ENCODE data around the gene IL1RAPL2. TPM values are rescaled to one million over a fixed set of nuclear protein-coding genes. Genes with fewer than 3 reads are reported as not detected.

IL1RAPL2 gene
- total RNA-seq, 1 experiment from 2014 or later = not detected

DNA sequence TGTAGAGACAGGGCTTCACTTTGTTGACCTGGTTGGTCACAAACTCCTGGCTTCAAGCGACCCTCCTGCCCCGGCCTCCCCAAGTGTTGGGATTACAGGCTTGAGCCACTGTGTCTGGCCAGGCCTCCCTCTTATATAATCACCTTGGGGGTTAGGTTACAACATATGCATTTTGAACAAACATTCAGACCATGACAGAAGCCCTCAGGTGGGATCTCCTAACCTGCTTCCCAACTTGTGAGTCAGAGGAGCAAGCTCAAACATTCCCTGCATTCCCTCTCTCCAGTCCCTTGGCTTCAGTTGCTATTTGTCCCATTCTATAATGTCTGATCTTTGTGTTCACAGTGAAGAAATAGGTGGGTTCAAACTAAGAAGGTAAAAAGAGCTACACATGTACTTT lies 1179.9 kb downstream of the IL1RAPL2 start:
- in situ Hi-C loops (cut with HindIII; ENCODE audit: low pct_unique_long_range_greater_than_20kb, low sequenced_read_pairs) = no loop called here
- DNase-seq (ENCODE audit: low read depth, low spot score) = no peak
- Histone ChIP-seq H3K4me3 (ENCODE audit: low read depth in 2 of 2, low read length in 2 of 2) (no peak overlapping the region), H3K9me3 (ENCODE audit: control insufficient read depth, insufficient read depth, low read depth, low read length) (no peaks in the 10 kb centered on the region), H3K36me3 (ENCODE audit: control insufficient read depth, insufficient read depth, low read length) (no peaks in the 10 kb centered on the region), H3K27me3 (ENCODE audit: control insufficient read depth, insufficient read depth, low read length) (no peaks in the 10 kb centered on the region), H3K27ac (ENCODE audit: low read length) (no peak overlapping the region), H3K4me1 (ENCODE audit: control insufficient read depth, insufficient read depth, low read length) (no peaks in the 10 kb centered on the region)
- intact Hi-C loops (cut with micrococcal nuclease; ENCODE audit: unreplicated experiment) = no loop called here
- ATAC-seq = no peak
- ChIA-PET POLR2A (no interaction called here), CTCF (no interaction called here)
- no TSS peak for BruUV-seq (replicated peaks)
- no peak for TF ChIP-seq TCF7L2 (IDR thresholded peaks at IDR 0.05; ENCODE audit: low read depth, low read length)
- no peak for TF ChIP-seq POLR2AphosphoS5 (IDR thresholded peaks at IDR 0.05; ENCODE audit: low read depth, low read length)
- TF ChIP-seq, protein P1, sequence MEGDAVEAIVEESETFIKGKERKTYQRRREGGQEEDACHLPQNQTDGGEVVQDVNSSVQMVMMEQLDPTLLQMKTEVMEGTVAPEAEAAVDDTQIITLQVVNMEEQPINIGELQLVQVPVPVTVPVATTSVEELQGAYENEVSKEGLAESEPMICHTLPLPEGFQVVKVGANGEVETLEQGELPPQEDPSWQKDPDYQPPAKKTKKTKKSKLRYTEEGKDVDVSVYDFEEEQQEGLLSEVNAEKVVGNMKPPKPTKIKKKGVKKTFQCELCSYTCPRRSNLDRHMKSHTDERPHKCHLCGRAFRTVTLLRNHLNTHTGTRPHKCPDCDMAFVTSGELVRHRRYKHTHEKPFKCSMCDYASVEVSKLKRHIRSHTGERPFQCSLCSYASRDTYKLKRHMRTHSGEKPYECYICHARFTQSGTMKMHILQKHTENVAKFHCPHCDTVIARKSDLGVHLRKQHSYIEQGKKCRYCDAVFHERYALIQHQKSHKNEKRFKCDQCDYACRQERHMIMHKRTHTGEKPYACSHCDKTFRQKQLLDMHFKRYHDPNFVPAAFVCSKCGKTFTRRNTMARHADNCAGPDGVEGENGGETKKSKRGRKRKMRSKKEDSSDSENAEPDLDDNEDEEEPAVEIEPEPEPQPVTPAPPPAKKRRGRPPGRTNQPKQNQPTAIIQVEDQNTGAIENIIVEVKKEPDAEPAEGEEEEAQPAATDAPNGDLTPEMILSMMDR (IDR thresholded peaks at IDR 0.05) = no peak
- no peak for TF ChIP-seq SIN3A (IDR thresholded peaks at IDR 0.05; ENCODE audit: borderline replicate concordance, insufficient read depth, low read depth, low read length)

DNA sequence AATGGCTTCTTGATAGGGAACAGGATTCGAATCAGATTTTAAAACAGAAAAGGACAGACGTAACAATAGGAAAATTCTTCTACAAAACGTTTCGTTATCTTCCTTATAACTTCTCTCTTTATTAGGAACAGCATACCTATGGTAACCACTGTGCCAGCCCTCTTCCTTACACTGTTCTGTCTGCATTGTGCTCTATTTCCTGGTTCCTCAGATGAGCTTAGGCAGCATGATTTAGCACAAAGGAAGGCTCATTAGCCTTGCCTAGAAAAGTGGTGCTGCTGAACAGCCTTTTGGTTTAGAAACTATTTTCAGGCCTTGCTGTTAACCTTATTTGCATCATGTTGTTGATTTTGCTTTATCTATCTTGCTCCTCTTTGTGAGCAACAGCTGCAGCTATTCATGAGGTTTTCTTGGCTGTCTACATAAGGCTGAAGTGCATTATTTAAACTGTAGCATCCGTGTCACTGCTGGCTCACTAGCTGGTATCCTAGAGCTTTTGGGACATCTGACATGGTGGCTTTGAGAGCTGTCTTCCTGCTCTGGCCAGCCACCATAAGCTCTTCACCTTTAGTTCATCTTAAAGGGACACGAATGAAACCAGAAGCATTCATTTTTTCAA lies 1186.4 kb downstream of the IL1RAPL2 start:
- ATAC-seq (no peak), DNase-seq (ENCODE audit: low read depth, low spot score) (no peak)
- no peaks in the 10 kb centered on the region for H3K27me3 ChIP-seq (ENCODE audit: control insufficient read depth, insufficient read depth, low read length)
- no peaks in the 10 kb centered on the region for H3K4me1 ChIP-seq (ENCODE audit: control insufficient read depth, insufficient read depth, low read length)
- TF ChIP-seq POLR2AphosphoS5 (IDR thresholded peaks at IDR 0.05; ENCODE audit: low read depth, low read length) = no peak
- TF ChIP-seq TCF7L2 (IDR thresholded peaks at IDR 0.05; ENCODE audit: low read depth, low read length) = no peak
- TF ChIP-seq, protein P1 (IDR thresholded peaks at IDR 0.05) = no peak
- TF ChIP-seq, protein P2, sequence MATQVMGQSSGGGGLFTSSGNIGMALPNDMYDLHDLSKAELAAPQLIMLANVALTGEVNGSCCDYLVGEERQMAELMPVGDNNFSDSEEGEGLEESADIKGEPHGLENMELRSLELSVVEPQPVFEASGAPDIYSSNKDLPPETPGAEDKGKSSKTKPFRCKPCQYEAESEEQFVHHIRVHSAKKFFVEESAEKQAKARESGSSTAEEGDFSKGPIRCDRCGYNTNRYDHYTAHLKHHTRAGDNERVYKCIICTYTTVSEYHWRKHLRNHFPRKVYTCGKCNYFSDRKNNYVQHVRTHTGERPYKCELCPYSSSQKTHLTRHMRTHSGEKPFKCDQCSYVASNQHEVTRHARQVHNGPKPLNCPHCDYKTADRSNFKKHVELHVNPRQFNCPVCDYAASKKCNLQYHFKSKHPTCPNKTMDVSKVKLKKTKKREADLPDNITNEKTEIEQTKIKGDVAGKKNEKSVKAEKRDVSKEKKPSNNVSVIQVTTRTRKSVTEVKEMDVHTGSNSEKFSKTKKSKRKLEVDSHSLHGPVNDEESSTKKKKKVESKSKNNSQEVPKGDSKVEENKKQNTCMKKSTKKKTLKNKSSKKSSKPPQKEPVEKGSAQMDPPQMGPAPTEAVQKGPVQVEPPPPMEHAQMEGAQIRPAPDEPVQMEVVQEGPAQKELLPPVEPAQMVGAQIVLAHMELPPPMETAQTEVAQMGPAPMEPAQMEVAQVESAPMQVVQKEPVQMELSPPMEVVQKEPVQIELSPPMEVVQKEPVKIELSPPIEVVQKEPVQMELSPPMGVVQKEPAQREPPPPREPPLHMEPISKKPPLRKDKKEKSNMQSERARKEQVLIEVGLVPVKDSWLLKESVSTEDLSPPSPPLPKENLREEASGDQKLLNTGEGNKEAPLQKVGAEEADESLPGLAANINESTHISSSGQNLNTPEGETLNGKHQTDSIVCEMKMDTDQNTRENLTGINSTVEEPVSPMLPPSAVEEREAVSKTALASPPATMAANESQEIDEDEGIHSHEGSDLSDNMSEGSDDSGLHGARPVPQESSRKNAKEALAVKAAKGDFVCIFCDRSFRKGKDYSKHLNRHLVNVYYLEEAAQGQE (IDR thresholded peaks at IDR 0.05; ENCODE audit: insufficient read depth in 1 of 2, low read depth in 2 of 2, low read length in 1 of 2) = no peak
- TF ChIP-seq SIN3A (IDR thresholded peaks at IDR 0.05; ENCODE audit: borderline replicate concordance, insufficient read depth, low read depth, low read length) = no peak
- in situ Hi-C loops (cut with HindIII; ENCODE audit: low pct_unique_long_range_greater_than_20kb, low sequenced_read_pairs) (no loop called here), intact Hi-C loops (cut with micrococcal nuclease; ENCODE audit: unreplicated experiment) (no loop called here)
- no peak overlapping the region for H3K27ac ChIP-seq (ENCODE audit: low read length)
- BruUV-seq (replicated peaks) = no TSS peak
- POLR2A ChIA-PET = no interaction called here
- no peaks in the 10 kb centered on the region for H3K9me3 ChIP-seq (ENCODE audit: control insufficient read depth, insufficient read depth, low read depth, low read length)
- H3K36me3 ChIP-seq (ENCODE audit: control insufficient read depth, insufficient read depth, low read length) = no peaks in the 10 kb centered on the region
- no peak overlapping the region for H3K4me3 ChIP-seq (ENCODE audit: low read depth in 2 of 2, low read length in 2 of 2)
- CTCF ChIA-PET = no interaction called here
